Heart right ventricle (tissue), 16 donors: ENCODE results near the gene CXCL1. TPM values are rescaled to one million over a fixed set of nuclear protein-coding genes. Genes with fewer than 3 reads are reported as not detected.

Experiments used
- ATAC-seq, 8 donors: fragments of 200-7000 bp; cut with Tn5 transposase; one replicate each; pipeline ENCODE4 v1.9.1; 2020; ENCODE audit warnings: mild to moderate bottlenecking in 8 of 8, moderate library complexity in 8 of 8, moderate number of reproducible peaks in 1 of 8
- DNase-seq, 2 donors: peaks; one replicate each; pipeline ENCODE4 v3.0.0-alpha.2; 2020
- H3K27ac ChIP-seq, 10 donors: fragments of 200-600 bp; sonication (generic) in 2 of 10; one replicate each; pipeline versions ENCODE4 v1.5.0 to v1.8.0; 2020 to 2022; ENCODE audit warnings: mild to moderate bottlenecking in 3 of 10
- H3K27me3 ChIP-seq, 7 donors: fragments of 200-600 bp; one replicate each; pipeline ENCODE4 v1.8.0; 2021 to 2022; ENCODE audit warnings: mild to moderate bottlenecking in 2 of 7
- H3K36me3 ChIP-seq, 9 donors: fragments of 200-600 bp; sonication (generic) in 1 of 9; one replicate each; pipeline versions ENCODE4 v1.5.0 to v1.8.0; 2020 to 2022; ENCODE audit warnings: mild to moderate bottlenecking in 2 of 9
- H3K4me1 ChIP-seq, 9 donors: fragments of 200-600 bp; sonication (generic) in 1 of 9; one replicate each; pipeline versions ENCODE4 v1.5.0 to v1.8.0; 2020 to 2022; ENCODE audit warnings: mild to moderate bottlenecking in 4 of 9
- H3K4me3 ChIP-seq, 10 donors: fragments of 200-600 bp; sonication (generic) in 2 of 10; one replicate each; pipeline versions ENCODE4 v1.5.0 to v1.8.0; 2020 to 2022; ENCODE audit warnings: mild to moderate bottlenecking in 7 of 10, moderate library complexity in 2 of 10
- H3K9me3 ChIP-seq, 11 donors: fragments of 200-600 bp in 10 of 11; sonication (generic) in 2 of 11; one replicate each; pipeline versions ENCODE4 v1.5.0 to v1.8.0; 2013 to 2022; ENCODE audit warnings: mild to moderate bottlenecking in 2 of 11, control low read depth in 1 of 11, moderate library complexity in 1 of 11
- WGBS, 2 donors: extraction: QIAGEN DNeasy Blood & Tissue Kit; methylation state at CpG; one replicate each; pipeline ENCODE4 v1.1.7; 2013; ENCODE audit warnings: inconsistent platforms in 1 of 2; 5-methylcytosine and 5-hydroxymethylcytosine counted together
- intact Hi-C, 10 donors: fragments of 100-400 bp; cut with DNase I; formaldehyde crosslinking; loops; one replicate each; pipeline versions ENCODE4 v1.11.1 to v1.14.2; 2022
- polyA plus RNA-seq, 2 donors: library from polyadenylated mRNA; stranded (reverse); fragments of 200-250 nt; gene quantifications; one replicate each; pipeline ENCODE4 v1.2.3, GENCODE V29; 2013
- total RNA-seq, 10 donors: library from RNA; stranded (reverse); fragmentation: NEBNext Ultra II Directional in 3 of 10; extraction: Animal tissue kit (Norgen Biotek cat#: 25700) in 3 of 10; gene quantifications; one replicate each; pipeline versions ENCODE4 v1.2.1 to v1.2.4, GENCODE V29; 2021 to 2023
- TF ChIP-seq, protein P1 (sequence below), 9 donors: fragments of 200-600 bp; sonication (generic) in 2 of 9; IDR thresholded peaks; one replicate each; pipeline versions ENCODE4 v1.5.0 to v1.8.0; 2021 to 2022; ENCODE audit warnings: antibody characterized with exemption in 9 of 9, mild to moderate bottlenecking in 5 of 9, moderate library complexity in 1 of 9
- donor health status: Arrhythmogenic right ventricular cardiomyopathy.
- donor health status: ischemic (EF 13 %, LVEDD 7.1; RV severe dilation, severe dysfunction).
- donor health status: healthy with polysubstance abuse.
- donor health status: DM: no; HTN: yes; CAD: no.
- donor health status: DM: no; HTN: no; CAD: no.
- donor health status: ischemic (EF 25% LVEDD 6.9; RV normal size, moderate dysfunction).
- donor health status: ischemic (EF 25% LVEDD 5.7; RV mildly dilated, moderate dysfunction).
- donor health status: healthy.
- donor health status: DM: yes; HTN: yes; CAD: no.
- donor health status: Ischemic cardiomyopathy.
- donor health status: ischemic (EF 35%, LVEDD 5.7; RV mildly dilated, moderate dysfunction).
- donor health status: nonischemic (EF 11% LVEDD 7.7; RV severe dilation, severe dysfunction).
- donor health status: DM: yes; HTN: yes; CAD: no.
- donor health status: PGD.
- donor health status: ischemic (EF 29% LVEDD 5.4; RV normal size, mild dysfunction).
- donor health status: nonischemic (EF 23%, LVEDD 6.1; RV moderate dilation, normal function).

CXCL1 gene
- total and polyA plus RNA-seq, 12 donors, result 0.30 to 15.0 (median 1.5) TPM

- DNase-seq, result no peak
- Histone ChIP-seq H3K27ac (no peak overlapping the region), H3K4me1 (peaks cover 0 to 20% (median 0%) of the 10 kb centered on the region in 9 donors), H3K4me3 (no peak overlapping the region), H3K36me3 (no peaks in the 10 kb centered on the region), H3K27me3 (no peaks in the 10 kb centered on the region), H3K9me3 (peaks cover 0 to 17% (median 0%) of the 10 kb centered on the region in 11 donors)
- intact Hi-C loops, result no loop called here
- no peak for ATAC-seq
- TF ChIP-seq, protein P1, sequence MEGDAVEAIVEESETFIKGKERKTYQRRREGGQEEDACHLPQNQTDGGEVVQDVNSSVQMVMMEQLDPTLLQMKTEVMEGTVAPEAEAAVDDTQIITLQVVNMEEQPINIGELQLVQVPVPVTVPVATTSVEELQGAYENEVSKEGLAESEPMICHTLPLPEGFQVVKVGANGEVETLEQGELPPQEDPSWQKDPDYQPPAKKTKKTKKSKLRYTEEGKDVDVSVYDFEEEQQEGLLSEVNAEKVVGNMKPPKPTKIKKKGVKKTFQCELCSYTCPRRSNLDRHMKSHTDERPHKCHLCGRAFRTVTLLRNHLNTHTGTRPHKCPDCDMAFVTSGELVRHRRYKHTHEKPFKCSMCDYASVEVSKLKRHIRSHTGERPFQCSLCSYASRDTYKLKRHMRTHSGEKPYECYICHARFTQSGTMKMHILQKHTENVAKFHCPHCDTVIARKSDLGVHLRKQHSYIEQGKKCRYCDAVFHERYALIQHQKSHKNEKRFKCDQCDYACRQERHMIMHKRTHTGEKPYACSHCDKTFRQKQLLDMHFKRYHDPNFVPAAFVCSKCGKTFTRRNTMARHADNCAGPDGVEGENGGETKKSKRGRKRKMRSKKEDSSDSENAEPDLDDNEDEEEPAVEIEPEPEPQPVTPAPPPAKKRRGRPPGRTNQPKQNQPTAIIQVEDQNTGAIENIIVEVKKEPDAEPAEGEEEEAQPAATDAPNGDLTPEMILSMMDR (IDR thresholded peaks at IDR 0.05), result no peak
These were observed 45.4 kb upstream of the CXCL1 start for GRCh38 chr4:73823760-73824159.

DNA sequence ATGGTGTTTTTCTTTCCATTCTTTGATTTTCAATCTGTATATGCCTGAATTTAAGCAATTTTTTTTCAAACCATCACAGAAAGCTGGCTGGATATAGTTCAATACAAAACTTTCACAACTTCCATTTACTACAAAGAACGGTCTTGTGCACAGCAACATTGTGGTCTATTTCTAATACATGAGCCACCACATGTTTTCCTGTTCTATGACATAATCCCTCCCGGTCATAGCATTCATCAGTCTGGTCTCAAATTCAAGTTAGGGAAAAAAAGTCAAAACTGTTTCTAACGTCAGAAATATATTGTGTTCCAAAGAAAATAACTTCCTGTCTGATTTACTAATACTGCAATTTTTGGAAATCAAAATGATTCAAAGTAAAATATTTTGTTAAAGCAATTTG lies 40.2 kb upstream of the CXCL1 start:
- DNase-seq (no peak), ATAC-seq (peak in 3 of 8 donors; percentile 49 to 77 (median 72))
- Histone ChIP-seq H3K4me1 (peaks cover 0 to 21% (median 0%) of the 10 kb centered on the region in 9 donors), H3K36me3 (no peaks in the 10 kb centered on the region), H3K27ac (no peak overlapping the region), H3K4me3 (no peak overlapping the region), H3K9me3 (peaks cover 0 to 17% (median 0%) of the 10 kb centered on the region in 11 donors), H3K27me3 (no peaks in the 10 kb centered on the region)
- TF ChIP-seq, protein P1 (IDR thresholded peaks at IDR 0.05), result no peak
- 40 to 49% methylated on average over 3 of the region's 3 CpGs for WGBS, 2 donors
- intact Hi-C loops, result no loop called here

DNA sequence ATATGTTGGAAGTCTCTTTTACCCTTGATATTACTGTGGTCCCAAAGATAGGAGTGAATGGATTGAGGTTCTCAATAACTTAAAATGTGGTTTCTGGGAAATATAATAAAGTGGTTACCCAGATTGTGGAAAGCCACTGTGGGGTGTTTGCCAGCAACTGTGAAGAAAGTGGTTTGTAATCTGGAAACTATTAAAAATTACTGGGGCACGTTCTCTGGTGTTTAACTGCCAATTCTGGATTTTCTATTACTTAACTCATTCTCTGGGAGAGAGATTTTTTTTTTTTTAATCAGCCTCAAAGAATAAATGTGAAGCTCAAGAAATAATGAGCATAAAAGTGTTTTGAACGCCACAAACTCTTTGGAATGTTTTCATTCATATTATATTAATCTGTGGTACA lies 37.6 kb upstream of the CXCL1 start:
- ATAC-seq (no peak), DNase-seq (no peak)
- peak overlapping the region in 2 of 10 donors; percentile 5 to 34 for H3K27ac ChIP-seq
- H3K27me3 ChIP-seq, result peaks cover 0 to 6% (median 0%) of the 10 kb centered on the region in 7 donors
- H3K4me3 ChIP-seq, result no peak overlapping the region
- no peaks in the 10 kb centered on the region for H3K36me3 ChIP-seq
- TF ChIP-seq, protein P1 (IDR thresholded peaks at IDR 0.05), result no peak
- intact Hi-C loops, result no loop called here
- H3K4me1 ChIP-seq, result peaks cover 0 to 26% (median 1%) of the 10 kb centered on the region in 9 donors
- peaks cover 0 to 17% (median 0%) of the 10 kb centered on the region in 11 donors for H3K9me3 ChIP-seq
- 53 to 61% methylated on average over 2 of the region's 2 CpGs for WGBS, 2 donors

- Histone ChIP-seq H3K9me3 (peaks cover 0 to 6% (median 0%) of the 10 kb centered on the region in 11 donors), H3K36me3 (no peaks in the 10 kb centered on the region), H3K27me3 (peaks cover 0 to 17% (median 6%) of the 10 kb centered on the region in 7 donors), H3K27ac (peak overlapping the region in 1 of 10 donors; percentile 34), H3K4me3 (no peak overlapping the region), H3K4me1 (peaks cover 0 to 28% (median 5%) of the 10 kb centered on the region in 9 donors)
- ATAC-seq (no peak), DNase-seq (no peak)
- TF ChIP-seq, protein P1 (IDR thresholded peaks at IDR 0.05), result no peak
- intact Hi-C loops, result no loop called here
- 79 to 80% methylated on average over 1 of the region's 1 CpG for WGBS, 2 donors
These were observed 36.4 kb upstream of the CXCL1 start for GRCh38 chr4:73832651-73833237.
